Neuron (in vitro differentiated cells): ENCODE measurements around the gene CRTAP.
"Not testable (repeated sequence)": the region's sequence is repeated elsewhere in the genome, so short reads cannot be mapped to it uniquely, and the experiment has no call there.

Experiments used
- H2AFZ ChIP-seq: one replicate; pipeline ENCODE4 v1.6.1; 2013; ENCODE audit warnings: low read depth, mild to moderate bottlenecking, inconsistent platforms, low read length, moderate library complexity
- H3K27me3 ChIP-seq: one replicate; pipeline ENCODE4 v1.6.1; 2013; ENCODE audit warnings: low read length; ENCODE audit not compliant: insufficient read depth
- H3K36me3 ChIP-seq: one replicate; pipeline ENCODE4 v1.6.1; 2013; ENCODE audit warnings: low read length; ENCODE audit not compliant: insufficient read depth
- H3K4me1 ChIP-seq: one replicate; pipeline ENCODE4 v1.6.1; 2013; ENCODE audit warnings: low read length; ENCODE audit not compliant: insufficient read depth
- H3K4me3 ChIP-seq: 2 replicates; pipeline ENCODE4 v1.5.1; 2013; ENCODE audit warnings: mild to moderate bottlenecking, low read length, moderate library complexity
- H3K9me3 ChIP-seq: one replicate; pipeline ENCODE4 v1.6.1; 2013; ENCODE audit warnings: low read length

The CRTAP gene

DNA sequence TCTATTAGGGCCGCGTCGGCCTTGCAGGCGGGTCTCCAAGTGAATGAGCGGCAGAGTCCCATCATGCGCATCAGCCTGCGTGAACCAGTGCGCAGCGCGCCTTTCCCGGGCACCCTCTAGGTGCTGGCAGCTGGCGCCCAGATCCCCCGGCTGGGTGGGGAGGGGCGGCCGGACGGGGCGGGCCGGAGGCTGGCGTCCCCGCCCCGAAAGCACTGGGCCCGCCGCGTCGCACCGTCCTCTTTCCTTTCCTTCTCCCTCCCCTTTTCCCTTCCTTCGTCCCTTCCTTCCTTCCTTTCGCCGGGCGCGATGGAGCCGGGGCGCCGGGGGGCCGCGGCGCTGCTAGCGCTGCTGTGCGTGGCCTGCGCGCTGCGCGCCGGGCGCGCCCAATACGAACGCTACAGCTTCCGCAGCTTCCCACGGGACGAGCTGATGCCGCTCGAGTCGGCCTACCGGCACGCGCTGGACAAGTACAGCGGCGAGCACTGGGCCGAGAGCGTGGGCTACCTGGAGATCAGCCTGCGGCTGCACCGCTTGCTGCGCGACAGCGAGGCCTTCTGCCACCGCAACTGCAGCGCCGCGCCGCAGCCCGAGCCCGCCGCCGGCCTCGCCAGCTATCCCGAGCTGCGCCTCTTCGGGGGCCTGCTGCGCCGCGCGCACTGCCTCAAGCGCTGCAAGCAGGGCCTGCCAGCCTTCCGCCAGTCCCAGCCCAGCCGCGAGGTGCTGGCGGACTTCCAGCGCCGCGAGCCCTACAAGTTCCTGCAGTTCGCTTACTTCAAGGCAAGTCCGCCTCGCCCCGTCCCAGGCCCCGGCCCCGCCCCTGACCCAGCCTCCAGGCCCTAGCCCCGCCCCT, at the start of gene CRTAP:
Gene CRTAP (plus strand): TSS at position 243 of the 850 bp plus-strand sequence. CDS start 64 bp downstream, at position 307.
- no peaks in the 10 kb centered on the region for H3K27me3 ChIP-seq
- peaks cover 15% of the 10 kb centered on the region for H3K4me1 ChIP-seq
- peak within 1 kb of the TSS; percentile 71 for H3K4me3 ChIP-seq
- peak within 1 kb of the TSS; percentile 94 for H2AFZ ChIP-seq
- no peaks in the 10 kb centered on the region for H3K36me3 ChIP-seq
- no peaks in the 10 kb centered on the region for H3K9me3 ChIP-seq

GRCh38 chr3:33064929-33065328, 48.9 kb upstream of the CRTAP start:
- Histone ChIP-seq H2AFZ (no peak overlapping the region), H3K4me1 (no peaks in the 10 kb centered on the region), H3K9me3 (no peaks in the 10 kb centered on the region), H3K4me3 (no peak overlapping the region), H3K27me3 (no peaks in the 10 kb centered on the region), H3K36me3 (peaks cover 14% of the 10 kb centered on the region)

DNA sequence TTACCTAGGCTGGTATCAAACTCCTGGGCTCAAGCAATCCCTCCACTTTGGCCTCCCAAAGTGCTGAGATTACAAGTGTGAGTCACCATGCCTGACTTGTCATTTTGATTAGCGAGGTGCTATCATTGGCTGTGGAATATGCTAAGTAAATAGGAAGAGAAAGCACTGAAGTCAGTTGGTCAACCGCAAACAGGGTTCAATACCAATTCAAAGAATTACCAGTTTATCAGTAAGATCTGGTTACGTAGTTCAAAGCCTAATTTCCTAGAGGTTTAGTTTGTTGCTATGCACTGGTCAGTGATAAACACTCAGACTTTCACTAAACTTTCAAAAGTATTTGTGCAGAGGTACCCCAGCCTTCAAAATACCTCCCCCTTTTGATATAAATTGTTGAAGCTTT, 46.3 kb upstream of the CRTAP start:
- H3K4me1 ChIP-seq = no peaks in the 10 kb centered on the region
- no peaks in the 10 kb centered on the region for H3K9me3 ChIP-seq
- H3K27me3 ChIP-seq = no peaks in the 10 kb centered on the region
- peaks cover 16% of the 10 kb centered on the region for H3K36me3 ChIP-seq
- H2AFZ ChIP-seq = no peak overlapping the region
- no peak overlapping the region for H3K4me3 ChIP-seq

DNA sequence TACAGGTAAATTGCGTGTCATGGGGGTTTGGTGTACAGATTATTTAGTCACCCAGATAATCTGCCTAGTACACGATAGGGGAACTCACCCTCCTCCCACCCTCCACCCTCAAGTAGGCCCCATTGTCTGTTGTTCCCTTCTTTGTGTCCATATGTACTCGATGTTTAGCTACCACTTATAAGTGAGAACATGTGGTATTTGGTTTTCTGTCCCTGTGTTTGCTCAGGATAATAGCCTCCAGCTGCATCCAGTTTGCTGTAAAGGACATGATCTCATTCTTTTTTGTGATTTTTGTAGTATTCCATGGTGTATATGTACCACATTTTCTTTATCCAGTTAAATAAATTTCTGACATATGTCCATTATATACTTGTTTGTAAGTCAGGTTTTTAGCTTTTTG, 44.0 kb upstream of the CRTAP start:
- not testable (repeated sequence) for H3K9me3 ChIP-seq, H2AFZ ChIP-seq, H3K27me3 ChIP-seq, H3K4me1 ChIP-seq, H3K4me3 ChIP-seq
- H3K36me3 ChIP-seq = peaks cover 12% of the 10 kb centered on the region

GRCh38 chr3:33071181-33071580, 42.6 kb upstream of the CRTAP start:
- H3K4me3 ChIP-seq = no peak overlapping the region
- H3K36me3 ChIP-seq = peaks cover 7% of the 10 kb centered on the region
- no peaks in the 10 kb centered on the region for H3K27me3 ChIP-seq
- no peaks in the 10 kb centered on the region for H3K4me1 ChIP-seq
- no peaks in the 10 kb centered on the region for H3K9me3 ChIP-seq
- no peak overlapping the region for H2AFZ ChIP-seq

DNA sequence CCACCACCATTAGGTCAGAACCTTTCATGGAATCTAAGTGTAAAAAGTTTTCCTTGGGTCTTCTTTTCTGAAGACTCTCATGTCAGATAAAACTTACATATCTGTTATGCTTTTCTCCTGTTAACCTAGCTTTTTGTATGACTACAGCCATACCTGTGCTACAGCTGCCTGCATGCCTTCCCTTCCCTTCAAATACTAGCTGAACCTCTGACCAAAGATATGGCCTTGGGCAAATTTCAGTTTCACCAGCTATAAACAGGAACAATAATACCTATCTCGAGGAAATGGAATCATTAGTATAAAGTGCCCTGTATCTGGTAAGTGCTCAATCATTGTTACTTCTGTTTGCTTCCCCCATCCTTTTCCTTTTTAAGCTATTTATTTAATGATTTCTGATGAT, 41.9 kb upstream of the CRTAP start:
- H3K27me3 ChIP-seq = no peaks in the 10 kb centered on the region
- no peak overlapping the region for H3K4me3 ChIP-seq
- peaks cover 7% of the 10 kb centered on the region for H3K36me3 ChIP-seq
- no peaks in the 10 kb centered on the region for H3K4me1 ChIP-seq
- H3K9me3 ChIP-seq = no peaks in the 10 kb centered on the region
- H2AFZ ChIP-seq = no peak overlapping the region

DNA sequence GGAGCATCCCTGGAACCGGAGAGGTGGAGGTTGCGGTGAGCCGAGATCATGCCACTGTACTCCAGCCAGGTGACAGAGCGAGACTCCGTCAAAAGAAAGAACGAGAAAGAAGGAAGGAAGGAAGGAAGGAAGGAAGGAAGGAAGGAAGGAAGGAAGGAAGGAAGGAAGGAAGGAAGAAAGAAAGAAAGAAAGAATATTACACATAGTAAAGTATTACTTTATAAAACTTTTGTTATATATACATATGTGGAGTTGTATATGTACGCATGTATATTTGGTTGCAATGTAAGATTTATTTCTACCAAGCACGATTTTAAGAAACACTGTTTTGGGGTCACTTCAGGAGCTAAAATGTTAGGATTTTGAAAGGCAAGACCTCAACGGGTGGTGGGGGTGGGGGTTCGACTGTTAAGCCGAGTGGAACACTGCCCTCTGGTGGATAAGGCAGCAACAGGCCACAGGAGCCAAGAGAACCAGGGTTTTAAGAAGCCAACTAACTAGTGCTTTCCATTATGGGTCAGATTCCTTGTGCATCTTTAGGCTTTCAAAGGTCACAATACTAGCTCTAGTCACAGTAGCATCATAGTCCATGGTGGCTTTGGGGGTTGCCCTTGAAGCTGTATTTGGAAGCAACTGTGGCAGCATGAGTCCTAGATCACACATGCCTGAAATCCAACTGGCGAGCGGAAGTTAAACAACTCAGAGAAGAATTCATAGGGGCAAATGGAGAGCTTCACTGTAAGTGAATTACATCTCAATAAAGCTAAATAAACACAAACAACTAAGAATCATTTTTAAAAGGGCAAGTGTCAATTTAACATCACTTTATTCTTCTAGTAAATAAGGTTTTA, 39.4 kb upstream of the CRTAP start:
- Histone ChIP-seq H3K4me1 (no peaks in the 10 kb centered on the region), H3K9me3 (no peaks in the 10 kb centered on the region)

DNA sequence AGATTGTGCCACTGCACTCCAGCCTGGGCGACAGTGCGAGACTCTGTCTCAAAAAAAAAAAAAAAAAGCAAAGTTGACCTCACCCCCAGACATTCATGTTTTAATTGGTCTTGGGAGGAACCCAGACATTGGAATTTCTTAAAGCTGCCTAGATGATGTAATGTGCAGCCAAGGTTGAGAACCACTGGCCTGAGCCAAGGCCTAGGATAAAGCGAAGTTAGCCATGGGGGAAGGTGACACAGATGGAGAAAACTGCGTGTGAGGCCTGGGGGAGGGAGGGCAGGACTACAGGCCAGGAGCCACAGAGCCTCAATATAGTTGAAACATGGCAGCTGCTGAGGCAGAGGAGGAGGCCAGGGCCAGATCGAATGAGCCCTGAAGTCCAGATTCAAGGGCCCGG, 37.8 kb upstream of the CRTAP start:
- no peaks in the 10 kb centered on the region for H3K27me3 ChIP-seq
- no peak overlapping the region for H3K4me3 ChIP-seq
- H3K36me3 ChIP-seq = peaks cover 7% of the 10 kb centered on the region
- peaks cover 3% of the 10 kb centered on the region for H3K9me3 ChIP-seq
- H2AFZ ChIP-seq = no peak overlapping the region
- H3K4me1 ChIP-seq = no peaks in the 10 kb centered on the region

More for the DNA sequence above, 39.4 kb upstream of the CRTAP start:
- no peaks in the 10 kb centered on the region for H3K27me3 ChIP-seq
- no peak overlapping the region for H2AFZ ChIP-seq
- peaks cover 7% of the 10 kb centered on the region for H3K36me3 ChIP-seq
- no peak overlapping the region for H3K4me3 ChIP-seq

DNA sequence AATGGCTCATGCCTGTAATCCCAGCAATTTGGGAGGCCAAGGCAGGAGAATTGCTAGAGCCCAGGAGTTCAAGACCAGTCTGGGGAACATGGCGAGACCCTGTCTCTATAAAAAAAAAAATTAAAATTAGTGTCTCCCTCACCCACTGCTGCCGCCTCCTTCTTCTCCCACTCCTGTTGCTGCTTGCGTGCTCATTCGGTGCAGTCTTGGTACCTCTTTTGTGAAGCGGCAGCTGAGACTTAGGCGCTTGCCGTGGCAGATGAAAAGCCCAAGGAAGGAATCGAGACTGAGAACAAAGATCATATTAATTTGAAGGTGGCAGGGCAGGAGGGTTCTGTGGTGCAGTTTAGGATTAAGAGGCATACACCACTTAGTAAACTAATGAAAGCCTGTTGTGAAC, 36.9 kb upstream of the CRTAP start:
- no peaks in the 10 kb centered on the region for H3K27me3 ChIP-seq
- H3K4me1 ChIP-seq = no peaks in the 10 kb centered on the region
- no peak overlapping the region for H3K4me3 ChIP-seq
- no peak overlapping the region for H2AFZ ChIP-seq
- H3K9me3 ChIP-seq = peaks cover 3% of the 10 kb centered on the region
- H3K36me3 ChIP-seq = peaks cover 4% of the 10 kb centered on the region

DNA sequence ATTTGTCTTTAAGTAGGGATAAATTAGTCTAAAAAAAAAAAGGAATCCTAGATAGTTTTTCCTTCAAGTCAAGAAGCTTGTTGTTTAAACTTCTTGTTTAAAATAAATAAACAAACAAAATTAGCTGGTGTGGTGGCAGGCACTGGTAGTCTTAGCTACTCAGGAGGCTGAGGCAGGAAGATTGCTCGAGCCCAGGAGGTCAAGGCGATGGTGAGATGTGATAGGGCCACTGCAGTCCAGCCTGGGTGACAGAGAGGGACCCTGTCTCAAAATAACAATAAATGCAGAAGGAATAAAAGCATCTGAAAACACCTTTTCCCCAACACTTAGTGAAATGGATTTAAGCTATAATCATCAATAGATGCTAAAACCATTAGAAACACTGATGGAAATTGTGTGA, 35.8 kb upstream of the CRTAP start:
- Histone ChIP-seq H3K9me3 (peaks cover 3% of the 10 kb centered on the region), H3K36me3 (no peaks in the 10 kb centered on the region), H3K27me3 (no peaks in the 10 kb centered on the region), H3K4me3 (no peak overlapping the region), H3K4me1 (no peaks in the 10 kb centered on the region), H2AFZ (no peak overlapping the region)

GRCh38 chr3:33079813-33080212, 34.0 kb upstream of the CRTAP start:
- H3K4me1 ChIP-seq, H2AFZ ChIP-seq, H3K9me3 ChIP-seq, H3K36me3 ChIP-seq, H3K27me3 ChIP-seq, H3K4me3 ChIP-seq: not testable (repeated sequence)

- H3K9me3 ChIP-seq = peaks cover 3% of the 10 kb centered on the region
- no peaks in the 10 kb centered on the region for H3K36me3 ChIP-seq
- H3K4me3 ChIP-seq = no peak overlapping the region
Observed at GRCh38 chr3:33081812-33082211, 32.0 kb upstream of the CRTAP start.

GRCh38 chr3:33083958-33084357, 29.9 kb upstream of the CRTAP start:
- Histone ChIP-seq H3K4me1 (peaks cover 6% of the 10 kb centered on the region), H3K36me3 (no peaks in the 10 kb centered on the region), H2AFZ (no peak overlapping the region), H3K27me3 (no peaks in the 10 kb centered on the region), H3K4me3 (no peak overlapping the region), H3K9me3 (peaks cover 3% of the 10 kb centered on the region)

More at GRCh38 chr3:33081812-33082211, 32.0 kb upstream of the CRTAP start:
- Histone ChIP-seq H3K4me1 (peaks cover 6% of the 10 kb centered on the region), H2AFZ (no peak overlapping the region), H3K27me3 (no peaks in the 10 kb centered on the region)
